ENCODE measurements around the gene CCDC88B.

CCDC88B gene

GRCh38 chr11:64382586-64382985 is 42.6 kb downstream of the CCDC88B start:
- DNase-seq (ENCODE audit: low spot score), result no peak

- no peak for DNase-seq (ENCODE audit: low spot score)
Observed at GRCh38 chr11:64383580-64383979, 43.6 kb downstream of the CCDC88B start.

- DNase-seq (ENCODE audit: low spot score), result no peak
Observed at GRCh38 chr11:64384028-64384737, 44.2 kb downstream of the CCDC88B start.

- DNase-seq (ENCODE audit: low spot score), result no peak
Observed at GRCh38 chr11:64384981-64385944, 45.3 kb downstream of the CCDC88B start.

- DNase-seq (ENCODE audit: low spot score), result no peak
Observed at GRCh38 chr11:64385945-64386704, 46.1 kb downstream of the CCDC88B start.

GRCh38 chr11:64387916-64388315 is 47.9 kb downstream of the CCDC88B start:
- no peak for DNase-seq (ENCODE audit: low spot score)

- DNase-seq (ENCODE audit: low spot score), result no peak
Observed at GRCh38 chr11:64388894-64389293, 48.9 kb downstream of the CCDC88B start.

GRCh38 chr11:64389851-64390250 is 49.8 kb downstream of the CCDC88B start:
- DNase-seq (ENCODE audit: low spot score), result no peak

- DNase-seq (ENCODE audit: low spot score), result no peak
Observed at GRCh38 chr11:64390558-64390957, 50.6 kb downstream of the CCDC88B start.

- no peak for DNase-seq (ENCODE audit: low spot score)
Observed at GRCh38 chr11:64391839-64392238, 51.8 kb downstream of the CCDC88B start.

- DNase-seq (ENCODE audit: low spot score), result no peak
Observed at GRCh38 chr11:64395545-64396078, 55.6 kb downstream of the CCDC88B start.

- DNase-seq (ENCODE audit: low spot score), result no peak
Observed at GRCh38 chr11:64396079-64396591, 56.1 kb downstream of the CCDC88B start.

GRCh38 chr11:64400102-64400501 is 60.1 kb downstream of the CCDC88B start:
- DNase-seq (ENCODE audit: low spot score), result no peak

- DNase-seq (ENCODE audit: low spot score), result no peak
Observed at GRCh38 chr11:64400667-64401066, 60.7 kb downstream of the CCDC88B start.

GRCh38 chr11:64401775-64402174 is 61.8 kb downstream of the CCDC88B start:
- DNase-seq (ENCODE audit: low spot score), result no peak

GRCh38 chr11:64403106-64403505 is 63.1 kb downstream of the CCDC88B start:
- DNase-seq (ENCODE audit: low spot score), result no peak

- no peak for DNase-seq (ENCODE audit: low spot score)
Observed at GRCh38 chr11:64406221-64406946, 66.4 kb downstream of the CCDC88B start.
